Natural killer cell (primary cell): ENCODE measurements around the gene MEN1. TPM values are rescaled to one million over a fixed set of nuclear protein-coding genes. Genes with fewer than 3 reads are reported as not detected.
"Not testable (repeated sequence)": the region's sequence is repeated elsewhere in the genome, so short reads cannot be mapped to it uniquely, and the experiment has no call there.

ENCODE experiments used
- ATAC-seq, 3 donors: fragments of 150-1000 bp in 2 of 3; fragments of 200-7000 bp in 1 of 3; cut with Tn5 transposase; 1 replicate in 1 of 3; 2 replicates in 2 of 3; pipeline ENCODE4 v1.10.0; 2021; ENCODE audit warnings: mild to moderate bottlenecking in 2 of 3, moderate library complexity in 2 of 3
- DNase-seq, 2 donors: peaks; one replicate each; pipeline versions ENCODE4 v3.0.0 to v3.0.0-alpha.2; 2013 to 2021; ENCODE audit warnings: mixed read lengths in 1 of 2
- H3K27ac ChIP-seq: one replicate; pipeline ENCODE4 v1.5.1; 2013; ENCODE audit warnings: mild to moderate bottlenecking, low read length
- H3K27me3 ChIP-seq: one replicate; pipeline ENCODE4 v1.6.1; 2013; ENCODE audit warnings: low read length; ENCODE audit not compliant: control insufficient read depth, insufficient read depth
- H3K36me3 ChIP-seq: one replicate; pipeline ENCODE4 v1.6.1; 2013; ENCODE audit warnings: low read length; ENCODE audit not compliant: control insufficient read depth, insufficient read depth
- H3K4me1 ChIP-seq: one replicate; pipeline ENCODE4 v1.6.1; 2013; ENCODE audit warnings: low read length; ENCODE audit not compliant: control insufficient read depth, insufficient read depth
- H3K4me3 ChIP-seq: one replicate; pipeline ENCODE4 v1.5.1; 2013; ENCODE audit warnings: low read length
- H3K9me3 ChIP-seq: one replicate; pipeline ENCODE4 v1.6.1; 2013; ENCODE audit warnings: low read length; ENCODE audit not compliant: control insufficient read depth, insufficient read depth
- H3K27ac Mint-ChIP-seq, 2 donors: one replicate each; pipeline ENCODE4 v1.8.0; 2022; ENCODE audit warnings: mild to moderate bottlenecking in 2 of 2, mixed read lengths in 2 of 2, moderate library complexity in 1 of 2
- H3K27me3 Mint-ChIP-seq, 2 donors: one replicate each; pipeline ENCODE4 v1.8.0; 2022; ENCODE audit warnings: low read depth in 2 of 2, mixed read lengths in 2 of 2
- H3K36me3 Mint-ChIP-seq: one replicate; pipeline ENCODE4 v1.8.0; 2022; ENCODE audit warnings: mixed read lengths
- H3K4me1 Mint-ChIP-seq, 2 donors: one replicate each; pipeline ENCODE4 v1.8.0; 2022; ENCODE audit warnings: mixed read lengths in 2 of 2
- H3K4me3 Mint-ChIP-seq: one replicate; pipeline ENCODE4 v1.8.0; 2022; ENCODE audit warnings: mild to moderate bottlenecking, moderate library complexity, mixed read lengths
- H3K9me3 Mint-ChIP-seq, 2 donors: one replicate each; pipeline ENCODE4 v1.8.0; 2022; ENCODE audit warnings: mixed read lengths in 2 of 2
- WGBS: methylation state at CpG from one replicate; pipeline ENCODE4 v1.1.7; 2013; ENCODE audit warnings: missing lambda C conversion rate; ENCODE audit not compliant: insufficient coverage; 5-methylcytosine and 5-hydroxymethylcytosine counted together
- intact Hi-C: fragments of 100-400 bp; cut with micrococcal nuclease; formaldehyde crosslinking; loops from one replicate; pipeline ENCODE4 v1.14.2; 2022
- total RNA-seq, 4 donors: library from RNA; stranded (reverse); fragments of 120-200 nt in 1 of 4; gene quantifications; one replicate each; pipeline versions ENCODE4 v1.2.3 to v1.2.4, GENCODE V29; 2013 to 2022
- TF ChIP-seq, protein P1 (sequence below): fragments of 200-600 bp; IDR thresholded peaks from one replicate; pipeline ENCODE4 v1.8.0; 2022; ENCODE audit warnings: antibody characterized with exemption

The MEN1 gene
- total RNA-seq, 3 donors from 2014 or later (not counting 1 experiment from before 2014, with no cell fraction given) = 29.3 to 42.2 (median 32.2) TPM

DNA sequence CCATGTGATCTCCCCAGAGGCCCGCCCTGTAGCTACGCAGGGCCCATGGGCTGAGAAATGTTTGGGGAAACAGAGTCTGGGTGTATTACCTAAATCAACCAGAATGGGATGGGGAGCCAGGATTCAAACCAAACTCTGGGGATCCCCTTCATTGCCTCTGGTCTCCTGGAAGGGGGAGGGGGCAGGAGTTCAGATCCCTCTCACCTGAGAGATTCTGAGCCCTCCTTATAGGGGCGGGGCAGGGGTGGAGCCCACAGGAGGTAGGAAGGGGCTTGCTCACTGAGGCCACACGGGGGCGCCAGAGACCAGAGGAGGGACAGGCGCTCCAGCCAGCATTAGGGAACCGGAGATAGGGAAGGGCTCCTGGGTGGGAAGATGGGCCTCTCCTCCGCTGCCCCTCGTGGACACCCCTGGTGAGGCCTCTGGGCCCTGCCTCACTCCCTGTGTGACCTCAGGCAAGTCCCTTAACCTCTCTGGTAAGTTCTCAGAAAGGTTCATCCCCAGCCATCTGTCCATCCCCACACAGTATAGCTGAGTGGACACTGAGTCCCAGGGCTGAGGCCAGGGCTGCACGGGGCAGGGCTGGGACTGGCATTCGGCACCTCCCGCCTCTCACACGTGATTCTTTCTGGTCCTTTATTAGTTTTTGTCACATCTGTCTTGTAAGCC lies 36.8 kb upstream of the MEN1 start:
- Histone ChIP-seq H3K4me3 (no peak overlapping the region), H3K9me3 (no peaks in the 10 kb centered on the region), H3K27ac (peak overlapping the region; percentile 40), H3K27me3 (no peaks in the 10 kb centered on the region), H3K4me1 (peaks cover 70% of the 10 kb centered on the region), H3K36me3 (no peaks in the 10 kb centered on the region)
- H3K4me1 Mint-ChIP-seq = peaks cover 45 to 60% of the 10 kb centered on the region in 2 donors
- no peak overlapping the region for H3K4me3 Mint-ChIP-seq
- peak; percentile 57 to 81 (median 65) for ATAC-seq
- H3K27ac Mint-ChIP-seq = peak overlapping the region; percentile 29 to 81
- DNase-seq = peak; percentile 91 to 95
- H3K36me3 Mint-ChIP-seq = no peaks in the 10 kb centered on the region
- intact Hi-C loops = loop anchor here (1.0 to 10.0 kb wide), 6 partner anchors 8 to 488 kb away; partner anchors contain the start of genes ARL2, DPF2 and TM7SF2
- no peaks in the 10 kb centered on the region for H3K27me3 Mint-ChIP-seq
- WGBS = 31% methylated on average over 13 of the region's 13 CpGs
- TF ChIP-seq, protein P1, sequence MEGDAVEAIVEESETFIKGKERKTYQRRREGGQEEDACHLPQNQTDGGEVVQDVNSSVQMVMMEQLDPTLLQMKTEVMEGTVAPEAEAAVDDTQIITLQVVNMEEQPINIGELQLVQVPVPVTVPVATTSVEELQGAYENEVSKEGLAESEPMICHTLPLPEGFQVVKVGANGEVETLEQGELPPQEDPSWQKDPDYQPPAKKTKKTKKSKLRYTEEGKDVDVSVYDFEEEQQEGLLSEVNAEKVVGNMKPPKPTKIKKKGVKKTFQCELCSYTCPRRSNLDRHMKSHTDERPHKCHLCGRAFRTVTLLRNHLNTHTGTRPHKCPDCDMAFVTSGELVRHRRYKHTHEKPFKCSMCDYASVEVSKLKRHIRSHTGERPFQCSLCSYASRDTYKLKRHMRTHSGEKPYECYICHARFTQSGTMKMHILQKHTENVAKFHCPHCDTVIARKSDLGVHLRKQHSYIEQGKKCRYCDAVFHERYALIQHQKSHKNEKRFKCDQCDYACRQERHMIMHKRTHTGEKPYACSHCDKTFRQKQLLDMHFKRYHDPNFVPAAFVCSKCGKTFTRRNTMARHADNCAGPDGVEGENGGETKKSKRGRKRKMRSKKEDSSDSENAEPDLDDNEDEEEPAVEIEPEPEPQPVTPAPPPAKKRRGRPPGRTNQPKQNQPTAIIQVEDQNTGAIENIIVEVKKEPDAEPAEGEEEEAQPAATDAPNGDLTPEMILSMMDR = peak; percentile 96
- H3K9me3 Mint-ChIP-seq = no peaks in the 10 kb centered on the region

DNA sequence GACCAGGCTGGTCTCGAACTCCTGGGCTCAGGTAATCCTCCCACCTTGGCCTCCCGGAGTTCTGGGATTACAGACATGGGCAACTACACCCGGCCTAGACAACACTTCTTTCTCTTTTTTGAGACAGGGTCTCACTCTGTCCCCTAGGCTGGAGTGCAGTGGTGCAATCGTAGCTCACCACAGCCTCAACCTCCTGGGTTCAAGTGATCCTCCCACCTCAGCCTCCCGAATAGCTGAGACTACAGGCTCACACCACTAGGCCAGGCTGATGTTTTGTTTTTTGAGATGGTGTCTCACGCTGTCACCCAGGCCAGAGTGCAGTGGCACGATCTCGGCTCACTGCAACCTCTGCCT lies 35.4 kb upstream of the MEN1 start:
- not testable (repeated sequence) for H3K4me3 ChIP-seq, H3K27me3 Mint-ChIP-seq, H3K36me3 ChIP-seq, H3K9me3 ChIP-seq, H3K9me3 Mint-ChIP-seq, DNase-seq, H3K36me3 Mint-ChIP-seq, H3K27me3 ChIP-seq, H3K27ac ChIP-seq, ATAC-seq
- intact Hi-C loops = loop anchor here (2.0 to 10.0 kb wide), 4 partner anchors 19 to 489 kb away; partner anchors contain the start of genes ARL2, DPF2 and TM7SF2
- H3K4me1 ChIP-seq = peaks cover 56% of the 10 kb centered on the region
- H3K27ac Mint-ChIP-seq = peak overlapping the region; percentile 74 to 79
- peak overlapping the region; percentile 4 for H3K4me3 Mint-ChIP-seq
- peaks cover 32 to 46% of the 10 kb centered on the region in 2 donors for H3K4me1 Mint-ChIP-seq
- 96% methylated on average over 8 of the region's 8 CpGs for WGBS

DNA sequence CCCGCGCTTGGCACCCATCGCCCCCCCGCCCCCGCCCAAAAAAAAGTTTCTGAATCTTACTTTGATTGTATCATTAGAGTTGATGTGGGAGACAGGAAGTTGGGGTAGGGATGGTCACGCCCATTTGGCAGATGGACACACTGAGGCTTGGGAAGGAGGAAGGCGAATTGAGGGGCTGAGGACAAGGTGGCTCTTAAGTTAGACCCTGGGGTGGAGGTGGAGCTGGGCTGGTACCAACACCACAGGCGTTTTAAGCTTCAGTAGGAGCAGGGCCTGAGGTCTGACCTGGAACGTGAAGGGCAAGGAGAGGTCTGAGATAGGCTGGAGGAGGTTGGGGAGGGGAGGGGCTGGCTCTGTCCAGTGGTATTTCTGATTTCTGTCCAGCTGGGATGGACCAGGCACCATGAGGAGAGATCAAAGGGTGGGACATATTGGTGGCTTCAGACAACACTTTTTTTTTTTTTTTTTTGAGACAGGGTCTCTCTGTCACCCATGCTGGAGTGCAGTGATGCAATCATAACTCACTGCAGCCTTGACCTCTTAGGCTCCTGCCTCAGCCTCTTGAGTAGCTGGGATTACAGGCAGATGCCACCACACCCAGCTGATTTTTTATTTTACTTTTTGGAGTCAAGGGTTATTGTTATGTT lies 34.9 kb upstream of the MEN1 start:
- H3K36me3 ChIP-seq = no peaks in the 10 kb centered on the region
- 29% methylated on average over 9 of the region's 9 CpGs for WGBS
- peaks cover 51% of the 10 kb centered on the region for H3K4me1 ChIP-seq
- no peaks in the 10 kb centered on the region for H3K27me3 ChIP-seq
- Mint-ChIP-seq H3K36me3 (no peaks in the 10 kb centered on the region), H3K4me3 (peak overlapping the region; percentile 78), H3K9me3 (no peaks in the 10 kb centered on the region), H3K27ac (peak overlapping the region; percentile 74 to 79), H3K4me1 (peaks cover 31 to 45% of the 10 kb centered on the region in 2 donors), H3K27me3 (no peaks in the 10 kb centered on the region)
- ATAC-seq (no peak), DNase-seq (no peak)
- H3K9me3 ChIP-seq = no peaks in the 10 kb centered on the region
- H3K4me3 ChIP-seq = peak overlapping the region; percentile 40
- peak overlapping the region; percentile 49 for H3K27ac ChIP-seq
- intact Hi-C loops = loop anchor here (5.0 to 10.0 kb wide), 3 partner anchors 167 to 490 kb away; partner anchors contain the start of genes ARL2, DPF2 and TM7SF2
- TF ChIP-seq, protein P1 = no peak
